ENCODE measurements around the gene THBS3. TPM values are rescaled to one million over a fixed set of nuclear protein-coding genes. Genes with fewer than 3 reads are reported as not detected.
A peak's percentile ranks its signal among the peaks of the same experiment; 100 is the strongest.

THBS3 gene
- total and polyA plus RNA-seq, 4 donors: 11.4 to 33.1 (median 24.4) TPM

DNA sequence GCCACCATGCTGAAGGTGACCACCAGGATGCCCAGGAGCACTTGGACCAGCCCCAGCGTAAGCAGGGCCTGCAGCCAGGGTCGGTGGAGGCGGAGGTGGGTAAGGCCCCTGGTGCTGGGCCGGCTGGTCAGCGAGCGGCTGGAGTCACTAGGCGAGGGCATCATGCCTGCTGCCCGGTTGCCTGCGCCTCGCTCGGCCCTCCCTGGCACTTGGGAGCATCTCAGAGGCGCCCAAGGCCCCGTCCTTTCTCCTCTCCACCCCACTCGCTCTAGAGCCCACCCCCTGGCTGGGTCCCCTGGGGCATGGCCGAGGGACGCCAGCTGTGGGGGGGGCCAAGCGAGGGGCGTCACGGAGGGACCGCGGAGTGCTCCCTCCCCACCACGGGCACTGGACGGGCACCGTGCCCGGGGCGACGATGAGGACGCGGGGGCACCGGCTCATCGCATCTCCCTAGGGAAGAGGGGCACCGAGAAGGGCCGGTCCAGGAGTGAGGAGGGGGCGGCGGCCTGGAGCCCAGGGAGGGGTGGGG, 47.1 kb upstream of the THBS3 start:
- Histone ChIP-seq H3K27ac (ENCODE audit: low read depth in 1 of 2, low read length in 1 of 2) (peak overlapping the region; percentile 86 to 99), H3K36me3 (ENCODE audit: control insufficient read depth in 4 of 4, insufficient read depth in 4 of 4, low read length in 4 of 4) (peaks cover 0 to 14% (median 11%) of the 10 kb centered on the region in 4 donors), H3K9ac (ENCODE audit: insufficient read depth in 1 of 2, low read length in 2 of 2) (no peak overlapping the region), H3K27me3 (ENCODE audit: control insufficient read depth in 3 of 3, insufficient read depth in 3 of 3, low read length in 2 of 3) (no peaks in the 10 kb centered on the region), H3K4me1 (ENCODE audit: control insufficient read depth in 5 of 5, insufficient read depth in 5 of 5, low read length in 5 of 5) (peaks cover 0 to 32% (median 11%) of the 10 kb centered on the region in 5 donors), H3K9me3 (ENCODE audit: control insufficient read depth in 4 of 4, insufficient read depth in 3 of 4, low read length in 3 of 4) (no peaks in the 10 kb centered on the region), H3K4me3 (peak overlapping the region; percentile 60)
- DNase-seq: peak in 1 of 3 donors; percentile 37
- no peak for ATAC-seq (ENCODE audit: insufficient read depth, low FRiP score)
- TF ChIP-seq CTCF (IDR thresholded peaks at IDR 0.05; ENCODE audit: control extremely low read depth, extremely low read depth): no peak
- 6 to 10% methylated on average over 18 to 35 of the region's 35 CpGs for WGBS, 2 donors

DNA sequence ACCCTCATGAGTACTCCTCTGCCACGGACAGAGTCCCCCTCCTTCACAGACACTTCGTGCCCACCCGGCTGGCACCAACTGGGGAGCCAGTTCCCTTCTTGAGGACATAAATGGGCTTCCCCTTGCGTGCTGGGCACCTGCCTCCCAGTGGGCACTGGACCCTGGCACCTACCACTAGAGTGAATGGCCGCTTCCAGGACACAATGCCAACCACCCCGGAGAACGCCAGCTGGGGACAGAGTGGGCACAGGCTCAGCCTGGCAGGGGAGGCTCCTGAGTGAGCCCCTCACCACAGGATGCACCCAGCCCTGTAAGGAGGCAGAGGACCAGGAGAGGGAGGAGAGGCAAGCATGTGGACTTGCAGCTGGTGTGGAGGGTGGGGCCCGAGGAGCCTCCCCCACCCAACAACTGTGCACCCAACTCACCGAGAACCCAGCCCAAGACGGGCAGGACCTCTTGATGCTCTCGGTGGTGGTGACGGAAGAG, 46.6 kb upstream of the THBS3 start:
- DNase-seq (no peak), ATAC-seq (ENCODE audit: insufficient read depth, low FRiP score) (no peak)
- WGBS, 2 donors: 43 to 51% methylated on average over 12 of the region's 12 CpGs
- no peak for TF ChIP-seq CTCF (IDR thresholded peaks at IDR 0.05; ENCODE audit: control extremely low read depth, extremely low read depth)
- peak overlapping the region in 1 of 2 donors; percentile 0 for H3K27ac ChIP-seq (ENCODE audit: low read depth in 1 of 2, low read length in 1 of 2)
- no peaks in the 10 kb centered on the region for H3K27me3 ChIP-seq (ENCODE audit: control insufficient read depth in 3 of 3, insufficient read depth in 3 of 3, low read length in 2 of 3)
- no peaks in the 10 kb centered on the region for H3K9me3 ChIP-seq (ENCODE audit: control insufficient read depth in 4 of 4, insufficient read depth in 3 of 4, low read length in 3 of 4)
- H3K4me1 ChIP-seq (ENCODE audit: control insufficient read depth in 5 of 5, insufficient read depth in 5 of 5, low read length in 5 of 5): peaks cover 0 to 32% (median 11%) of the 10 kb centered on the region in 5 donors
- H3K4me3 ChIP-seq: peak overlapping the region; percentile 60
- no peak overlapping the region for H3K9ac ChIP-seq (ENCODE audit: insufficient read depth in 1 of 2, low read length in 2 of 2)
- H3K36me3 ChIP-seq (ENCODE audit: control insufficient read depth in 4 of 4, insufficient read depth in 4 of 4, low read length in 4 of 4): peaks cover 0 to 12% (median 9%) of the 10 kb centered on the region in 4 donors

DNA sequence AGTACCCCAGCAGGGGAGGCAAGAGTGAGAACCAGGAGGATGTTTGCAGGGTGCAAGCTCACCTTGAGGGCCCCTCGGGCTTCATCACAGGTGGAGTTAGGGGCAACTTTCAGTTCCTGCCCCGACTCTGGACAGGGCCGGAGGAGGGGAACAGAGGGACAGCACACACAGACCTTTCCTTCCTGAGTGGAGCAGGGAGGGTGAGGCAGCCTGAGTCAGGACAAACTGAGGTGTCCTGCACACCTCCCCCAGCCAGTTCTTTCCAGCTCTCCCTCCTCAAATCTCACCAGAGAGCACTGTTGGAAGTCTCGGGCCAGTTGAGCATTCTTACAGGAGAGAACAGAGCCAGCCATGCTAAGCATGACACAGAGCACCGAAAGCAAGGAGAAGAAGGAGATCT, 46.1 kb upstream of the THBS3 start:
- no peak for TF ChIP-seq CTCF (IDR thresholded peaks at IDR 0.05; ENCODE audit: control extremely low read depth, extremely low read depth)
- ATAC-seq (ENCODE audit: insufficient read depth, low FRiP score) (no peak), DNase-seq (no peak)
- Histone ChIP-seq H3K36me3 (ENCODE audit: control insufficient read depth in 4 of 4, insufficient read depth in 4 of 4, low read length in 4 of 4) (peaks cover 0 to 13% (median 9%) of the 10 kb centered on the region in 4 donors), H3K27ac (ENCODE audit: low read depth in 1 of 2, low read length in 1 of 2) (no peak overlapping the region), H3K4me3 (no peak overlapping the region), H3K27me3 (ENCODE audit: control insufficient read depth in 3 of 3, insufficient read depth in 3 of 3, low read length in 2 of 3) (no peaks in the 10 kb centered on the region), H3K9me3 (ENCODE audit: control insufficient read depth in 4 of 4, insufficient read depth in 3 of 4, low read length in 3 of 4) (no peaks in the 10 kb centered on the region), H3K9ac (ENCODE audit: insufficient read depth in 1 of 2, low read length in 2 of 2) (no peak overlapping the region), H3K4me1 (ENCODE audit: control insufficient read depth in 5 of 5, insufficient read depth in 5 of 5, low read length in 5 of 5) (peaks cover 0 to 32% (median 11%) of the 10 kb centered on the region in 5 donors)
- 59 to 82% methylated on average over 5 of the region's 5 CpGs for WGBS, 2 donors
